ENCODE measurements around the gene CALCOCO2.
A peak's percentile ranks its signal among the peaks of the same experiment; 100 is the strongest.

CALCOCO2 gene

GRCh38 chr17:48812001-48812400, 18.8 kb upstream of the CALCOCO2 start:
- H3K27me3 Mint-ChIP-seq (ENCODE audit: low read depth, poor library complexity), result peaks cover 49% of the 10 kb centered on the region
- no peak overlapping the region for H3K4me3 Mint-ChIP-seq
- no peak for TF ChIP-seq CTCF (IDR thresholded peaks at IDR 0.05)
- H3K36me3 Mint-ChIP-seq (ENCODE audit: low read depth), result no peaks in the 10 kb centered on the region
- no peak overlapping the region for H3K27ac Mint-ChIP-seq
- peaks cover 29% of the 10 kb centered on the region for H3K4me1 Mint-ChIP-seq
- H3K9me3 Mint-ChIP-seq, result no peaks in the 10 kb centered on the region
- DNase-seq, result no peak

GRCh38 chr17:48814504-48814903, 16.3 kb upstream of the CALCOCO2 start:
- Mint-ChIP-seq H3K4me3 (no peak overlapping the region), H3K27me3 (ENCODE audit: low read depth, poor library complexity) (peaks cover 42% of the 10 kb centered on the region), H3K27ac (no peak overlapping the region), H3K36me3 (ENCODE audit: low read depth) (no peaks in the 10 kb centered on the region), H3K9me3 (no peaks in the 10 kb centered on the region), H3K4me1 (peaks cover 47% of the 10 kb centered on the region)
- DNase-seq, result peak; percentile 60
- peak; percentile 75 for TF ChIP-seq CTCF (IDR thresholded peaks at IDR 0.05)

GRCh38 chr17:48815311-48815710, 15.5 kb upstream of the CALCOCO2 start:
- Mint-ChIP-seq H3K4me3 (peak overlapping the region; percentile 60), H3K27ac (no peak overlapping the region), H3K27me3 (ENCODE audit: low read depth, poor library complexity) (peaks cover 42% of the 10 kb centered on the region), H3K4me1 (peaks cover 53% of the 10 kb centered on the region), H3K9me3 (no peaks in the 10 kb centered on the region), H3K36me3 (ENCODE audit: low read depth) (no peaks in the 10 kb centered on the region)
- DNase-seq, result no peak
- no peak for TF ChIP-seq CTCF (IDR thresholded peaks at IDR 0.05)

- Mint-ChIP-seq H3K9me3 (no peaks in the 10 kb centered on the region), H3K4me1 (peaks cover 58% of the 10 kb centered on the region), H3K27ac (no peak overlapping the region), H3K36me3 (ENCODE audit: low read depth) (no peaks in the 10 kb centered on the region), H3K4me3 (peak overlapping the region; percentile 86), H3K27me3 (ENCODE audit: low read depth, poor library complexity) (peaks cover 41% of the 10 kb centered on the region)
- DNase-seq, result no peak
- TF ChIP-seq CTCF (IDR thresholded peaks at IDR 0.05), result no peak
Measured at GRCh38 chr17:48816438-48816773, 14.4 kb upstream of the CALCOCO2 start.

- H3K9me3 Mint-ChIP-seq, result no peaks in the 10 kb centered on the region
- H3K4me3 Mint-ChIP-seq, result peak within 1 kb of the TSS; percentile 86
- no peak for TF ChIP-seq CTCF (IDR thresholded peaks at IDR 0.05)
- peak within 1 kb of the TSS; percentile 45 for H3K27ac Mint-ChIP-seq
- H3K27me3 Mint-ChIP-seq (ENCODE audit: low read depth, poor library complexity), result peaks cover 41% of the 10 kb centered on the region
- peak; percentile 95 for DNase-seq
- no peaks in the 10 kb centered on the region for H3K36me3 Mint-ChIP-seq (ENCODE audit: low read depth)
- H3K4me1 Mint-ChIP-seq, result peaks cover 58% of the 10 kb centered on the region
Measured at GRCh38 chr17:48816774-48817590, 13.9 kb upstream of the CALCOCO2 start, which contains the start of gene TTLL6. TTLL6 (minus strand) TSS chr17:48817229; CDS start chr17:48817072, 157 bp downstream.

GRCh38 chr17:48818361-48818841, 12.4 kb upstream of the CALCOCO2 start:
- Mint-ChIP-seq H3K4me3 (peak overlapping the region; percentile 62), H3K4me1 (peaks cover 51% of the 10 kb centered on the region), H3K36me3 (ENCODE audit: low read depth) (no peaks in the 10 kb centered on the region), H3K9me3 (no peaks in the 10 kb centered on the region), H3K27ac (peak overlapping the region; percentile 98), H3K27me3 (ENCODE audit: low read depth, poor library complexity) (peaks cover 40% of the 10 kb centered on the region)
- DNase-seq, result peak; percentile 41
- no peak for TF ChIP-seq CTCF (IDR thresholded peaks at IDR 0.05)

Data from nephron progenitor cell (in vitro differentiated cells).